ENCODE measurements around the gene MLC1. TPM values are rescaled to one million over a fixed set of nuclear protein-coding genes. Genes with fewer than 3 reads are reported as not detected.

The MLC1 gene
- total RNA-seq, 1 donor from 2014 or later = not detected

GRCh38 chr22:50118129-50118528 is 32.9 kb upstream of the MLC1 start:
- intact Hi-C loops (cut with micrococcal nuclease) = no loop called here
- Mint-ChIP-seq H3K27ac (no peak overlapping the region), H3K4me3 (no peak overlapping the region), H3K4me1 (no peaks in the 10 kb centered on the region), H3K9me3 (peaks cover 2% of the 10 kb centered on the region), H3K36me3 (ENCODE audit: low read depth) (no peaks in the 10 kb centered on the region), H3K27me3 (peaks cover 21% of the 10 kb centered on the region)
- no peak for DNase-seq
- TF ChIP-seq CTCF (IDR thresholded peaks at IDR 0.05) = no peak
- no peak for ATAC-seq (ENCODE audit: low read depth)
- CTCF ChIA-PET = no interaction called here
- POLR2A ChIA-PET = no interaction called here

- Mint-ChIP-seq H3K27ac (no peak overlapping the region), H3K36me3 (ENCODE audit: low read depth) (no peaks in the 10 kb centered on the region), H3K9me3 (no peaks in the 10 kb centered on the region), H3K27me3 (peaks cover 29% of the 10 kb centered on the region), H3K4me1 (no peaks in the 10 kb centered on the region), H3K4me3 (no peak overlapping the region)
- POLR2A ChIA-PET = no interaction called here
- no peak for ATAC-seq (ENCODE audit: low read depth)
- intact Hi-C loops (cut with micrococcal nuclease) = no loop called here
- TF ChIP-seq CTCF (IDR thresholded peaks at IDR 0.05) = no peak
- no peak for DNase-seq
- CTCF ChIA-PET = no interaction called here
Observed at GRCh38 chr22:50117168-50117762, 32.0 kb upstream of the MLC1 start.

GRCh38 chr22:50115693-50116092 is 30.5 kb upstream of the MLC1 start:
- Mint-ChIP-seq H3K4me1 (no peaks in the 10 kb centered on the region), H3K9me3 (no peaks in the 10 kb centered on the region), H3K27me3 (peaks cover 31% of the 10 kb centered on the region), H3K4me3 (no peak overlapping the region), H3K27ac (no peak overlapping the region), H3K36me3 (ENCODE audit: low read depth) (no peaks in the 10 kb centered on the region)
- TF ChIP-seq CTCF (IDR thresholded peaks at IDR 0.05) = no peak
- ATAC-seq (ENCODE audit: low read depth) (no peak), DNase-seq (no peak)
- intact Hi-C loops (cut with micrococcal nuclease) = no loop called here
- ChIA-PET CTCF (no interaction called here), POLR2A (interaction anchor here (0.6 kb wide), 2 partner anchors 120 to 234 kb away, joined by 3 read pairs; no protein-coding TSS in a partner anchor)

- ATAC-seq (ENCODE audit: low read depth) = no peak
- Mint-ChIP-seq H3K27ac (no peak overlapping the region), H3K36me3 (ENCODE audit: low read depth) (no peaks in the 10 kb centered on the region), H3K27me3 (peaks cover 33% of the 10 kb centered on the region), H3K9me3 (no peaks in the 10 kb centered on the region), H3K4me1 (no peaks in the 10 kb centered on the region), H3K4me3 (no peak overlapping the region)
- TF ChIP-seq CTCF (IDR thresholded peaks at IDR 0.05) = no peak
- intact Hi-C loops (cut with micrococcal nuclease) = no loop called here
- POLR2A ChIA-PET = no interaction called here
- no peak for DNase-seq
- CTCF ChIA-PET = no interaction called here
Observed at GRCh38 chr22:50114221-50115021, 29.2 kb upstream of the MLC1 start.

- Mint-ChIP-seq H3K27ac (no peak overlapping the region), H3K4me3 (no peak overlapping the region), H3K4me1 (no peaks in the 10 kb centered on the region), H3K27me3 (peaks cover 36% of the 10 kb centered on the region), H3K9me3 (no peaks in the 10 kb centered on the region), H3K36me3 (ENCODE audit: low read depth) (no peaks in the 10 kb centered on the region)
- TF ChIP-seq CTCF (IDR thresholded peaks at IDR 0.05) = no peak
- POLR2A ChIA-PET = no interaction called here
- CTCF ChIA-PET = no interaction called here
- ATAC-seq (ENCODE audit: low read depth) (no peak), DNase-seq (no peak)
- intact Hi-C loops (cut with micrococcal nuclease) = no loop called here
Observed at GRCh38 chr22:50112151-50113118, 27.2 kb upstream of the MLC1 start.

Data from activated B cell treated with CpG ODN at 0.5 μM for 24 hours (primary cell).